HG03378 (cell line): ENCODE measurements around the gene DEFB115.
"Not testable (repeated sequence)": the region's sequence is repeated elsewhere in the genome, so short reads cannot be mapped to it uniquely, and the experiment has no call there.

ENCODE experiments used
- ATAC-seq: cut with Tn5 transposase; IDR thresholded peaks from one replicate; pipeline ENCODE4 v1.9.1; 2021; ENCODE audit warnings: mild to moderate bottlenecking, moderate library complexity; ENCODE audit not compliant: unreplicated experiment

DEFB115 gene, protein sequence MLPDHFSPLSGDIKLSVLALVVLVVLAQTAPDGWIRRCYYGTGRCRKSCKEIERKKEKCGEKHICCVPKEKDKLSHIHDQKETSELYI

GRCh38 chr20:31257364-31257763, at the start of gene DEFB115:
Gene DEFB115, plus strand, starts transcription at chr20:31257664. Its CDS starts 0 bp downstream, at chr20:31257664.
- no peak for ATAC-seq

- ATAC-seq: no peak
These were observed 20.5 kb upstream of the DEFB115 start for GRCh38 chr20:31236953-31237352.

DNA sequence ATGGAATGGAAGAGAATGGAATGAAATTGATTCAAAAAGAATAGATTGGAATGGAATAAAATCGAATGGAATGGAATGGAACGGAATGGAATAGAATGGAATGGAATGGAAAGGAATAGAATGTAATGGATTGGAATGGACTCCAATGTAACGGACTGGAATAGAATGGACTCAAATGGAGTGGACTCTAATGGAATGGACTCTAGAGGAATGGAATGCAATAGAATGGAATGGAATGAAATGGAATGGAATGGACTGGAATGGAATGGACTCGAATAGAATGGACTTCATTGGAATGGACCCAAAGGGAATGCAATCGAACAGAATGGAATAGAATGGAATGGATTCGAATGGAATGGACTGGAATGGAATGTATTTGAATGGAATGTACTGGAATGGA, 19.7 kb upstream of the DEFB115 start:
- no peak for ATAC-seq

GRCh38 chr20:31239139-31239538, 18.3 kb upstream of the DEFB115 start:
- ATAC-seq: no peak

DNA sequence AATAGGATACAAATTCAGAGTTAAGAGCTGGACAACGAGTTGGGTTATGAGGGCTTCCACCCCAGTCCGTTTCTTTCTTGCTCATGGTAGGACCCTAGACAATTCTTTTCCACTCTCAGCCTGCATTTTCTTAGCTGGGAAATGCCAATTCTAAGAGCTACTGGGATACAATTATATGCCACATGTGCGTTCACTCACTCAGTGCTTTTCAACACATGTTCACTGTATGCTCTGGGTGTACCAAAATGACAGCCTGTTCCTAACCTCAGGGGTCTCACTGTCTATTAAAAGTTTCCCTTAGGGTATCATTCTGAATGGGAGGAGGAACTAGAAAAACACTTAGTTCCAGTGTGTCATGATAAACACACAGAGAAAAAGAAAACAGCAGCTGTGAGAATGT, 505 bp upstream of the DEFB115 start:
- ATAC-seq: no peak

GRCh38 chr20:31260326-31260932, 3.0 kb downstream of the DEFB115 start:
- ATAC-seq: no peak

DNA sequence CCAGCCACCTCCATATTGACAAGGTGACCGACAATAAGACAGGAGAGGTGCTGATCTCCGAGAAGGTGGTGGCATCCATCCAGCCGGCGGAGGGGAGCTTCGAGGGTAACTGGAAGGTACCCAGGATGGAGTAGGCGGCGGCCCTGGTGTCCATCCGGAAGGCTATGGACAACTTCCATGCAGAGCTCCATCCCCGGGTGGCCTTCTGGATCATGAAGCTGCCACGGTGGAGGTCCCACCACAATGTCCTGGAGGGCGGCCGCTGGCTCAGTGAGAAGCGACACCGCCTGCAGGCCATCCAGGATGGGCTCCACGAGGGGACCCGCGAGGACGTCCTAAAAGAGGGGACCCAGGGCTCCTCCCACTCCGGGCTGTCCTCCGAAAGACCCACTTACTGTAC, 17.0 kb downstream of the DEFB115 start:
- ATAC-seq: no peak

DNA sequence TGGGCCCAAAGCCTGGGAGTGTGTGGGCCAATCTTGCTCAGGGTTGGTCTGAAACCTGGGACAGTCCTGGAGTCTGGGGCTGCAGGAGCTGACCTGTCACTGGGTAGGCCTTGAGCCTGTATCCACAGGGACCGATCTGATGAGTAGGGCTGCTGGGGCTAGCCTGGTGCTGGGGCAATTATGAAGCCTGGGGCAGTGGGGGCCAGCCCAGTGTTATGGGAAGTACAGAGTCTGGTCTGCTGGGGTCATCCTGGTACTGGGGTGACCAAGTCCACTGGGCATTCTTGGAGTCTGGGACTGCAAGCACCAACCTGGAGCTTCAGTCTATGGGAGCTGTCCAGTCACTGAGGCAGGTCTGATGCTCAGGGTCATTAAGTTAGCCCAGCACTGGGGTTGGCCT, 20.7 kb downstream of the DEFB115 start:
- ATAC-seq: no peak

DNA sequence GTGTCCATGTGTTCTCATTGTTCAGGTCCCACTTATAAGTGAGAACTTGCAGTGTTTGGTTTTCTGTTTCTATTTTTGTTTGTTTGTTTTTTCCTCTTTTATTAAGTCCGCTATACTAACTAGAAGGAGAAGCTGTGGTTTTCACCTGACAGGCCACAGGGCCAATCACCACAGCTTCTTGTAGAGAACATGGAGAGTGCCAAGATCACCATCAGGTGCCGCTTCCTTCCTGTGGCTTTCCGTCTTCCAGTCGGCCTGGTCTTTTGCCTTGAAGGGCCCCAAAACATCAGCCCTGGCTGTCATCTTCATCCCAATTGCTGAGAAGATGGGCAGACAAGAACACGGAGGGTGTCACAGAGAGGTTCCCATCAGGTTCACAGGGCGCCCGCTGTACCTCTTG, 27.5 kb downstream of the DEFB115 start:
- not testable (repeated sequence) for ATAC-seq

- ATAC-seq: no peak
These were observed 51.2 kb downstream of the DEFB115 start, which contains the start of gene DEFB116 for GRCh38 chr20:31308535-31309162. Gene DEFB116, minus strand, starts transcription at chr20:31308585. Its CDS starts 0 bp downstream, at chr20:31308585.
